HepG2 (cell line): Measurements from ENCODE around the gene RBM34. TPM values are rescaled to one million over a fixed set of nuclear protein-coding genes. Genes with fewer than 3 reads are reported as not detected.

Source experiments
- FOXA3 ChIP-seq: IDR thresholded peaks from 2 replicates; pipeline ENCODE4 v1.6.1; 2016; ENCODE audit warnings: missing genetic modification reagents, missing compliant biosample characterization
- FOXJ3 ChIP-seq: sonication (generic); formaldehyde crosslinking; IDR thresholded peaks from 2 replicates; pipeline ENCODE4 v1.4.0; 2020; ENCODE audit warnings: missing genetic modification reagents, mild to moderate bottlenecking, borderline replicate concordance
- KDM5A ChIP-seq: fragments of 200-600 bp; sonication (generic); IDR thresholded peaks from 2 replicates; pipeline ENCODE4 v1.7.0; 2018; ENCODE audit warnings: antibody characterized with exemption, mild to moderate bottlenecking, low read length, borderline replicate concordance
- PHF5A ChIP-seq: IDR thresholded peaks from one replicate; pipeline ENCODE4 v1.6.1; 2018; ENCODE audit warnings: low read depth, missing genetic modification reagents; ENCODE audit not compliant: unreplicated experiment
- POGZ ChIP-seq: sonication (generic); formaldehyde crosslinking; IDR thresholded peaks from 2 replicates; pipeline ENCODE4 v1.4.0; 2020; ENCODE audit warnings: mild to moderate bottlenecking, missing genetic modification reagents
- RORA ChIP-seq: sonication (generic); formaldehyde crosslinking; IDR thresholded peaks from 2 replicates; pipeline ENCODE4 v1.5.0; 2020; ENCODE audit warnings: mild to moderate bottlenecking, missing genetic modification reagents, moderate library complexity
- SALL1 ChIP-seq: sonication (generic); formaldehyde crosslinking; IDR thresholded peaks from 2 replicates; pipeline ENCODE4 v1.8.0; 2022; ENCODE audit warnings: mild to moderate bottlenecking, missing genetic modification reagents
- SP4 ChIP-seq: sonication (generic); formaldehyde crosslinking; IDR thresholded peaks from 2 replicates; pipeline ENCODE4 v1.8.1; 2023; ENCODE audit warnings: mild to moderate bottlenecking, missing genetic modification reagents
- SRSF9 ChIP-seq: fragments of 200-400 bp; formaldehyde crosslinking; IDR thresholded peaks from 2 replicates; pipeline ENCODE4 v1.6.1; 2018; ENCODE audit warnings: borderline replicate concordance, mild to moderate bottlenecking, low read depth, low read length; ENCODE audit not compliant: insufficient read depth, poor library complexity, severe bottlenecking
- TAF1 ChIP-seq: sonication (generic); formaldehyde crosslinking; IDR thresholded peaks from 2 replicates; pipeline ENCODE4 v1.4.0; 2020; ENCODE audit warnings: missing genetic modification reagents
- TP53 ChIP-seq: sonication (generic); formaldehyde crosslinking; conservative IDR thresholded peaks from 2 replicates; pipeline ENCODE4 v1.4.0; 2020; ENCODE audit warnings: missing genetic modification reagents
- ZBTB7A ChIP-seq: sonication (generic); formaldehyde crosslinking; IDR thresholded peaks from 2 replicates; pipeline ENCODE4 v1.8.0; 2022; ENCODE audit warnings: mild to moderate bottlenecking, missing genetic modification reagents
- ZC3H13 ChIP-seq: sonication (generic); formaldehyde crosslinking; IDR thresholded peaks from 2 replicates; pipeline ENCODE4 v1.8.1; 2023; ENCODE audit warnings: mild to moderate bottlenecking, missing genetic modification reagents, moderate library complexity
- ZNF496 ChIP-seq: sonication (generic); formaldehyde crosslinking; IDR thresholded peaks from 2 replicates; pipeline ENCODE4 v1.8.1; 2023; ENCODE audit warnings: mild to moderate bottlenecking, moderate library complexity, missing genetic modification reagents; ENCODE audit not compliant: insufficient replicate concordance
- ZNF740 ChIP-seq: sonication (generic); formaldehyde crosslinking; IDR thresholded peaks from 2 replicates; pipeline ENCODE4 v1.4.0; 2020; ENCODE audit warnings: missing genetic modification reagents
- ZNF784 ChIP-seq: sonication (generic); formaldehyde crosslinking; IDR thresholded peaks from 2 replicates; pipeline ENCODE4 v1.5.1; 2020; ENCODE audit warnings: missing genetic modification reagents, mild to moderate bottlenecking, borderline replicate concordance
- ZSCAN12 ChIP-seq: sonication (generic); formaldehyde crosslinking; IDR thresholded peaks from 2 replicates; pipeline ENCODE4 v1.9.0; 2021; ENCODE audit warnings: mild to moderate bottlenecking, missing genetic modification reagents
- polyA plus RNA-seq, 8 experiments: library from polyadenylated mRNA; depleted of rRNA in 3 of 8; stranded (reverse) in 7 of 8; unstranded in 1 of 8; fragments of >200 nt; fragmentation: Illumina TruSeq in 4 of 8; extraction: Trizol in 4 of 8; gene quantifications; 2 replicates each; pipeline versions ENCODE4 v1.2.1 to v1.2.3, GENCODE V29; 2011 to 2016; ENCODE audit warnings: low read depth in 4 of 8, missing spikeins in 1 of 8, mixed read lengths in 1 of 8; ENCODE audit not compliant: insufficient read depth in 1 of 8
- total RNA-seq, 5 experiments: library from RNA; depleted of rRNA; stranded (reverse); fragments of >200 nt; fragmentation: Illumina TruSeq; extraction: Trizol; gene quantifications; 2 replicates each; pipeline ENCODE4 v1.2.3, GENCODE V29; 2016; ENCODE audit warnings: low read depth in 1 of 5
- TF ChIP-seq, protein P1 (sequence below): sonication (generic); formaldehyde crosslinking; IDR thresholded peaks from 2 replicates; pipeline ENCODE4 v1.4.0; 2020; ENCODE audit warnings: missing genetic modification reagents
- TF ChIP-seq, protein P2 (sequence below): fragments of 450-650 bp; IDR thresholded peaks from 2 replicates; pipeline ENCODE4 v1.6.1; 2016
- TF ChIP-seq, protein P3 (sequence below): sonication (generic); formaldehyde crosslinking; IDR thresholded peaks from 2 replicates; pipeline ENCODE4 v1.5.0; 2020; ENCODE audit warnings: mild to moderate bottlenecking, missing genetic modification reagents

Gene RBM34
- total and polyA plus RNA-seq, 2 of the 13 experiments (the other 11 are each of a cell fraction or from before 2014, with no cell fraction given), result 34.7 to 73.0 TPM

GRCh38 chr1:235145639-235146038 is 15.4 kb downstream of the RBM34 start (continued):
- peak; percentile 30; the same call in 1 of the 2 replicates for TF ChIP-seq FOXA3 (CRISPR knock-in tag)
- TF ChIP-seq ZC3H13 (CRISPR knock-in tag), result no peak
- no peak for TF ChIP-seq KDM5A
- TF ChIP-seq, protein P1, sequence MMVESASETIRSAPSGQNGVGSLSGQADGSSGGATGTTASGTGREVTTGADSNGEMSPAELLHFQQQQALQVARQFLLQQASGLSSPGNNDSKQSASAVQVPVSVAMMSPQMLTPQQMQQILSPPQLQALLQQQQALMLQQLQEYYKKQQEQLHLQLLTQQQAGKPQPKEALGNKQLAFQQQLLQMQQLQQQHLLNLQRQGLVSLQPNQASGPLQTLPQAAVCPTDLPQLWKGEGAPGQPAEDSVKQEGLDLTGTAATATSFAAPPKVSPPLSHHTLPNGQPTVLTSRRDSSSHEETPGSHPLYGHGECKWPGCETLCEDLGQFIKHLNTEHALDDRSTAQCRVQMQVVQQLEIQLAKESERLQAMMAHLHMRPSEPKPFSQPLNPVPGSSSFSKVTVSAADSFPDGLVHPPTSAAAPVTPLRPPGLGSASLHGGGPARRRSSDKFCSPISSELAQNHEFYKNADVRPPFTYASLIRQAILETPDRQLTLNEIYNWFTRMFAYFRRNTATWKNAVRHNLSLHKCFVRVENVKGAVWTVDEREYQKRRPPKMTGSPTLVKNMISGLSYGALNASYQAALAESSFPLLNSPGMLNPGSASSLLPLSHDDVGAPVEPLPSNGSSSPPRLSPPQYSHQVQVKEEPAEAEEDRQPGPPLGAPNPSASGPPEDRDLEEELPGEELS (CRISPR knock-in tag), result 0 out of 2 replicates have a peak, but pooled peaks have one; percentile 19
- TF ChIP-seq ZNF496 (CRISPR knock-in tag), result no peak
- TF ChIP-seq SP4, result no peak
- no peak for TF ChIP-seq RORA
- TF ChIP-seq FOXJ3, result peak; percentile 25; the same call in 1 of the 2 replicates
- TF ChIP-seq POGZ (CRISPR knock-in tag), result no peak
- 0 out of 2 replicates have a peak, but pooled peaks have one; percentile 13 for TF ChIP-seq ZBTB7A (CRISPR knock-in tag)
- TF ChIP-seq ZNF784, result no peak
- TF ChIP-seq, protein P2, sequence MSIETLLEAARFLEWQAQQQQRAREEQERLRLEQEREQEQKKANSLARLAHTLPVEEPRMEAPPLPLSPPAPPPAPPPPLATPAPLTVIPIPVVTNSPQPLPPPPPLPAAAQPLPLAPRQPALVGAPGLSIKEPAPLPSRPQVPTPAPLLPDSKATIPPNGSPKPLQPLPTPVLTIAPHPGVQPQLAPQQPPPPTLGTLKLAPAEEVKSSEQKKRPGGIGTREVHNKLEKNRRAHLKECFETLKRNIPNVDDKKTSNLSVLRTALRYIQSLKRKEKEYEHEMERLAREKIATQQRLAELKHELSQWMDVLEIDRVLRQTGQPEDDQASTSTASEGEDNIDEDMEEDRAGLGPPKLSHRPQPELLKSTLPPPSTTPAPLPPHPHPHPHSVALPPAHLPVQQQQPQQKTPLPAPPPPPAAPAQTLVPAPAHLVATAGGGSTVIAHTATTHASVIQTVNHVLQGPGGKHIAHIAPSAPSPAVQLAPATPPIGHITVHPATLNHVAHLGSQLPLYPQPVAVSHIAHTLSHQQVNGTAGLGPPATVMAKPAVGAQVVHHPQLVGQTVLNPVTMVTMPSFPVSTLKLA, result no peak
- no peak for TF ChIP-seq PHF5A (CRISPR knock-in tag)
- TF ChIP-seq SRSF9, result no peak
- TF ChIP-seq, protein P3, sequence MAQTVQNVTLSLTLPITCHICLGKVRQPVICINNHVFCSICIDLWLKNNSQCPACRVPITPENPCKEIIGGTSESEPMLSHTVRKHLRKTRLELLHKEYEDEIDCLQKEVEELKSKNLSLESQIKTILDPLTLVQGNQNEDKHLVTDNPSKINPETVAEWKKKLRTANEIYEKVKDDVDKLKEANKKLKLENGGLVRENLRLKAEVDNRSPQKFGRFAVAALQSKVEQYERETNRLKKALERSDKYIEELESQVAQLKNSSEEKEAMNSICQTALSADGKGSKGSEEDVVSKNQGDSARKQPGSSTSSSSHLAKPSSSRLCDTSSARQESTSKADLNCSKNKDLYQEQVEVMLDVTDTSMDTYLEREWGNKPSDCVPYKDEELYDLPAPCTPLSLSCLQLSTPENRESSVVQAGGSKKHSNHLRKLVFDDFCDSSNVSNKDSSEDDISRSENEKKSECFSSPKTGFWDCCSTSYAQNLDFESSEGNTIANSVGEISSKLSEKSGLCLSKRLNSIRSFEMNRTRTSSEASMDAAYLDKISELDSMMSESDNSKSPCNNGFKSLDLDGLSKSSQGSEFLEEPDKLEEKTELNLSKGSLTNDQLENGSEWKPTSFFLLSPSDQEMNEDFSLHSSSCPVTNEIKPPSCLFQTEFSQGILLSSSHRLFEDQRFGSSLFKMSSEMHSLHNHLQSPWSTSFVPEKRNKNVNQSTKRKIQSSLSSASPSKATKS (CRISPR knock-in tag), result no peak
- TF ChIP-seq ZNF740 (CRISPR knock-in tag), result no peak
- TF ChIP-seq ZSCAN12, result 0 out of 2 replicates have a peak, but pooled peaks have one; percentile 29
- peak; percentile 35; the same call in 1 of the 2 replicates for TF ChIP-seq SALL1 (CRISPR knock-in tag)
- TF ChIP-seq TAF1 (CRISPR knock-in tag), result no peak
- no peak for TF ChIP-seq TP53 (CRISPR knock-in tag)
